Measurements from ENCODE around the gene LETM1. TPM values are rescaled to one million over a fixed set of nuclear protein-coding genes. Genes with fewer than 3 reads are reported as not detected.

The LETM1 gene
- total and polyA plus RNA-seq, 2 of the 13 experiments (the other 11 are each of a cell fraction or from before 2014, with no cell fraction given), result 9.7 to 41.6 TPM

DNA sequence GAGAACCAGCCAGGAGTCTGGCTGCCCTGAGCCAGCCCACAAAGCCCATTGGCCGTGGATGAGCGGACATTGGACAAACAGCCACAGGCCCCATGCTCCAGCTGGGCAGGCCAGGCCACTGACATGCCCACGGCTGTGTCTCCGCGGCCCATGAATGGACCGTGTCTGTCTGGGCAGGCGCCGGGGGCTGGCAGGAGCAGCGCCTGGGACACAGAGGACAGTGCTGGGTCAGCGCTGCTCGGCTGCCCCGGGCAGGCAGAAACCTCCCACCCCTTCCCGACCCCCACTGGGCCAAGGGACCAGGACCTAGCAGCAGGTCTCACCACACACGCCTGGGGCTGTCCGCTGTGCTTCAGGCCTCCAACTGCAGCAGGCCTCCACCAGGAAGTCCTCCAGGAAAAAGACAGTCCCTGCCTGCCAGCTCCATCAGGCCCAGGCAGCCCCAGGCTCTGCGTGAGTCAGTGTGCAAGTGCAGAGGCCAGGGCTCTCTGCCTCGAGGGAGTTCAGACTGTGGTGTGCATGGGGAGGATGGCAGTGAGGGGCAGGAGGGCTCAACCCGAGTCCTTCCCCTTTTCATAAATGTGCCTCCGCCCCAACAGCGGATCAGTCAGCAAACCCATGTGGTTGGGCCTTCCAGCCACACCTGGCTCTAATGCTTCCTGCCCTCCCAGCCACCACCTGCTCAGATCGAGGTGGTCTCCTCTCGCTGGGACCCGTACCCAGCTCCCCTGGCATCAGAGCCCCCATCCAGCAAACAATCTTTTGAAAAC, 80.0 kb downstream of the LETM1 start (continued):
- TF ChIP-seq SOX5 (CRISPR knock-in tag; IDR thresholded peaks at IDR 0.05; ENCODE audit: borderline replicate concordance), result no peak
- no peak; the same call in 1 of the 2 replicates for TF ChIP-seq RXRB (CRISPR knock-in tag; IDR thresholded peaks at IDR 0.05; ENCODE audit: borderline replicate concordance)
- 0 out of 2 replicates have a peak, but pooled peaks have one; percentile 26 for TF ChIP-seq ZNF557 (CRISPR knock-in tag; IDR thresholded peaks at IDR 0.05)
- peak; percentile 22; the same call in 1 of the 2 replicates for TF ChIP-seq ZNF225 (CRISPR knock-in tag; IDR thresholded peaks at IDR 0.05)
- TF ChIP-seq, protein P1, sequence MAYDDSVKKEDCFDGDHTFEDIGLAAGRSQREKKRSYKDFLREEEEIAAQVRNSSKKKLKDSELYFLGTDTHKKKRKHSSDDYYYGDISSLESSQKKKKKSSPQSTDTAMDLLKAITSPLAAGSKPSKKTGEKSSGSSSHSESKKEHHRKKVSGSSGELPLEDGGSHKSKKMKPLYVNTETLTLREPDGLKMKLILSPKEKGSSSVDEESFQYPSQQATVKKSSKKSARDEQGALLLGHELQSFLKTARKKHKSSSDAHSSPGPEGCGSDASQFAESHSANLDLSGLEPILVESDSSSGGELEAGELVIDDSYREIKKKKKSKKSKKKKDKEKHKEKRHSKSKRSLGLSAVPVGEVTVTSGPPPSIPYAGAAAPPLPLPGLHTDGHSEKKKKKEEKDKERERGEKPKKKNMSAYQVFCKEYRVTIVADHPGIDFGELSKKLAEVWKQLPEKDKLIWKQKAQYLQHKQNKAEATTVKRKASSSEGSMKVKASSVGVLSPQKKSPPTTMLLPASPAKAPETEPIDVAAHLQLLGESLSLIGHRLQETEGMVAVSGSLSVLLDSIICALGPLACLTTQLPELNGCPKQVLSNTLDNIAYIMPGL (CRISPR knock-in tag; IDR thresholded peaks at IDR 0.05; ENCODE audit: borderline replicate concordance in 1 of 2, low read depth in 1 of 2), result peak; percentile 19 to 51; a peak in 1 of 4 replicates
- no peak for TF ChIP-seq JUN (CRISPR knock-in tag; IDR thresholded peaks at IDR 0.05)
- TF ChIP-seq MXI1 (IDR thresholded peaks at IDR 0.05; ENCODE audit: borderline replicate concordance, low read depth, low read length), result no peak
- TF ChIP-seq, protein P2, sequence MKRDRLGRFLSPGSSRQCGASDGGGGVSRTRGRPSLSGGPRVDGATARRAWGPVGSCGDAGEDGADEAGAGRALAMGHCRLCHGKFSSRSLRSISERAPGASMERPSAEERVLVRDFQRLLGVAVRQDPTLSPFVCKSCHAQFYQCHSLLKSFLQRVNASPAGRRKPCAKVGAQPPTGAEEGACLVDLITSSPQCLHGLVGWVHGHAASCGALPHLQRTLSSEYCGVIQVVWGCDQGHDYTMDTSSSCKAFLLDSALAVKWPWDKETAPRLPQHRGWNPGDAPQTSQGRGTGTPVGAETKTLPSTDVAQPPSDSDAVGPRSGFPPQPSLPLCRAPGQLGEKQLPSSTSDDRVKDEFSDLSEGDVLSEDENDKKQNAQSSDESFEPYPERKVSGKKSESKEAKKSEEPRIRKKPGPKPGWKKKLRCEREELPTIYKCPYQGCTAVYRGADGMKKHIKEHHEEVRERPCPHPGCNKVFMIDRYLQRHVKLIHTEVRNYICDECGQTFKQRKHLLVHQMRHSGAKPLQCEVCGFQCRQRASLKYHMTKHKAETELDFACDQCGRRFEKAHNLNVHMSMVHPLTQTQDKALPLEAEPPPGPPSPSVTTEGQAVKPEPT (CRISPR knock-in tag; IDR thresholded peaks at IDR 0.05; ENCODE audit: low read depth), result no peak; the same call in 1 of the 2 replicates
- TF ChIP-seq CEBPZ (IDR thresholded peaks at IDR 0.05; ENCODE audit: low read length), result no peak
- TF ChIP-seq TAF15 (IDR thresholded peaks at IDR 0.05; ENCODE audit: low read depth, low read length, poor library complexity, severe bottlenecking), result no peak
- TF ChIP-seq MAF1 (CRISPR knock-in tag; IDR thresholded peaks at IDR 0.05; ENCODE audit: borderline replicate concordance), result no peak
- 0 out of 2 replicates have a peak, but pooled peaks have one; percentile 36 for TF ChIP-seq ZNF543 (CRISPR knock-in tag; IDR thresholded peaks at IDR 0.05)
- TF ChIP-seq, protein P3, sequence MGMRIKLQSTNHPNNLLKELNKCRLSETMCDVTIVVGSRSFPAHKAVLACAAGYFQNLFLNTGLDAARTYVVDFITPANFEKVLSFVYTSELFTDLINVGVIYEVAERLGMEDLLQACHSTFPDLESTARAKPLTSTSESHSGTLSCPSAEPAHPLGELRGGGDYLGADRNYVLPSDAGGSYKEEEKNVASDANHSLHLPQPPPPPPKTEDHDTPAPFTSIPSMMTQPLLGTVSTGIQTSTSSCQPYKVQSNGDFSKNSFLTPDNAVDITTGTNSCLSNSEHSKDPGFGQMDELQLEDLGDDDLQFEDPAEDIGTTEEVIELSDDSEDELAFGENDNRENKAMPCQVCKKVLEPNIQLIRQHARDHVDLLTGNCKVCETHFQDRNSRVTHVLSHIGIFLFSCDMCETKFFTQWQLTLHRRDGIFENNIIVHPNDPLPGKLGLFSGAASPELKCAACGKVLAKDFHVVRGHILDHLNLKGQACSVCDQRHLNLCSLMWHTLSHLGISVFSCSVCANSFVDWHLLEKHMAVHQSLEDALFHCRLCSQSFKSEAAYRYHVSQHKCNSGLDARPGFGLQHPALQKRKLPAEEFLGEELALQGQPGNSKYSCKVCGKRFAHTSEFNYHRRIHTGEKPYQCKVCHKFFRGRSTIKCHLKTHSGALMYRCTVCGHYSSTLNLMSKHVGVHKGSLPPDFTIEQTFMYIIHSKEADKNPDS (CRISPR knock-in tag; IDR thresholded peaks at IDR 0.05), result no peak
- TF ChIP-seq PHF20 (CRISPR knock-in tag; IDR thresholded peaks at IDR 0.05), result no peak
- TF ChIP-seq TGIF2 (CRISPR knock-in tag; IDR thresholded peaks at IDR 0.05), result 0 out of 2 replicates have a peak, but pooled peaks have one; percentile 78
- TF ChIP-seq FOSL1 (CRISPR knock-in tag; IDR thresholded peaks at IDR 0.05; ENCODE audit: borderline replicate concordance), result no peak
- TF ChIP-seq MLX (CRISPR knock-in tag; IDR thresholded peaks at IDR 0.05), result no peak
- no peak for TF ChIP-seq RNF2 (conservative IDR thresholded peaks at IDR 0.05; ENCODE audit: low read depth)
- TF ChIP-seq STAT5B (CRISPR knock-in tag; IDR thresholded peaks at IDR 0.05), result 0 out of 2 replicates have a peak, but pooled peaks have one; percentile 10
